Measurements from ENCODE around the gene FAM76A. TPM values are rescaled to one million over a fixed set of nuclear protein-coding genes. Genes with fewer than 3 reads are reported as not detected.
"Not testable (repeated sequence)": the region's sequence is repeated elsewhere in the genome, so short reads cannot be mapped to it uniquely, and the experiment has no call there.

The FAM76A gene
- total RNA-seq, 1 experiment from 2014 or later, result 9.6 TPM

DNA sequence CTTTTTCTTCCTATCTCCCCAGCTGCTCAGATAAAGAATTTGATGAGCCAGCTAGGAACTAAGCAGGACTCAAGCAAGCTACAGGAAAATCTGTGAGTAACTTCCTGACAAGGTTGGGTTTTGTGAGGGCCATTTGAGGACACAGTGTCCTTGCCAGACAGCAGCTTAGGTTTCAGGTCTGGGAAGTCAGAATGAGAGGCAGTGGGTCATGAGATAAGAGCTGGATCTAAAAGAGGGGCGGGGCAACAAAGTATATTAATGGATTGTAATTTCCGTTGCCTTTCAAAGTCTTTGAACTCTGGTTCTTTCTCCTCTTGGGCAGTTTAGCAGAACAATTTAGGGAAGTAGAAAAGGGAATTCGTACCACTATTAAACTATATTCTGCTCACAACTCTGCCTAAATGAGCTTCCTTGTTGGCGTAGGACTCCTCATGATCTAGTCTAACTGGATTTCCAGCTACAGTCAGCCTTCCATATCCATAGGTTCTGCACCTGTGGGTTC, 63.8 kb downstream of the FAM76A start:
- no TSS peak for BruUV-seq (replicated peaks)
- ATAC-seq (no peak), DNase-seq (ENCODE audit: low read depth, low spot score) (no peak)
- no peak overlapping the region for H3K4me2 ChIP-seq (ENCODE audit: low read length)
- no peak overlapping the region for H3K9ac ChIP-seq (ENCODE audit: low read length)
- peaks cover 8% of the 10 kb centered on the region; the same call in 1 of the 2 replicates for H3K79me2 ChIP-seq (ENCODE audit: insufficient read depth, low read length)
- ChIA-PET POLR2A (no interaction called here), CTCF (no interaction called here), RAD21 (ENCODE audit: low non-redundant PET in 1 of 2, low total read pairs in 2 of 2, uncharacterized antibody in 2 of 2, unreplicated experiment in 2 of 2) (no interaction called here)
- no peak overlapping the region for H2AFZ ChIP-seq (ENCODE audit: low read depth, low read length, poor library complexity, severe bottlenecking)
- peaks cover 2 to 13% of the 10 kb centered on the region in 2 experiments; a peak in 2 of 4 replicates for H3K4me1 ChIP-seq (ENCODE audit: control insufficient read depth in 1 of 2, insufficient read depth in 2 of 2, low read length in 2 of 2)
- no peak for TF ChIP-seq EGR1 (IDR thresholded peaks at IDR 0.05; ENCODE audit: low read depth)
- TF ChIP-seq EZH2phosphoT487 (IDR thresholded peaks at IDR 0.05; ENCODE audit: borderline replicate concordance), result no peak
- TF ChIP-seq, protein P1, sequence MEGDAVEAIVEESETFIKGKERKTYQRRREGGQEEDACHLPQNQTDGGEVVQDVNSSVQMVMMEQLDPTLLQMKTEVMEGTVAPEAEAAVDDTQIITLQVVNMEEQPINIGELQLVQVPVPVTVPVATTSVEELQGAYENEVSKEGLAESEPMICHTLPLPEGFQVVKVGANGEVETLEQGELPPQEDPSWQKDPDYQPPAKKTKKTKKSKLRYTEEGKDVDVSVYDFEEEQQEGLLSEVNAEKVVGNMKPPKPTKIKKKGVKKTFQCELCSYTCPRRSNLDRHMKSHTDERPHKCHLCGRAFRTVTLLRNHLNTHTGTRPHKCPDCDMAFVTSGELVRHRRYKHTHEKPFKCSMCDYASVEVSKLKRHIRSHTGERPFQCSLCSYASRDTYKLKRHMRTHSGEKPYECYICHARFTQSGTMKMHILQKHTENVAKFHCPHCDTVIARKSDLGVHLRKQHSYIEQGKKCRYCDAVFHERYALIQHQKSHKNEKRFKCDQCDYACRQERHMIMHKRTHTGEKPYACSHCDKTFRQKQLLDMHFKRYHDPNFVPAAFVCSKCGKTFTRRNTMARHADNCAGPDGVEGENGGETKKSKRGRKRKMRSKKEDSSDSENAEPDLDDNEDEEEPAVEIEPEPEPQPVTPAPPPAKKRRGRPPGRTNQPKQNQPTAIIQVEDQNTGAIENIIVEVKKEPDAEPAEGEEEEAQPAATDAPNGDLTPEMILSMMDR (IDR thresholded peaks at IDR 0.05 in 2 of 3, conservative IDR thresholded peaks at IDR 0.05 in 1 of 3; ENCODE audit: borderline replicate concordance in 1 of 3, insufficient read depth in 1 of 3, low read depth in 2 of 3, low read length in 2 of 3), result no peak
- intact Hi-C loops (cut with micrococcal nuclease), result no loop called here
- no peaks in the 10 kb centered on the region for H4K20me1 ChIP-seq (ENCODE audit: insufficient read depth)
- peaks cover 5 to 13% of the 10 kb centered on the region in 2 experiments; a peak in 2 of 4 replicates for H3K36me3 ChIP-seq (ENCODE audit: control insufficient read depth in 1 of 2, insufficient read depth in 2 of 2, low read length in 2 of 2)
- H3K27me3 ChIP-seq (ENCODE audit: insufficient read depth, low read length), result no peaks in the 10 kb centered on the region
- H3K9me3 ChIP-seq (ENCODE audit: control insufficient read depth in 1 of 2, insufficient read depth in 1 of 2, low read depth in 1 of 2, low read length in 2 of 2), result no peaks in the 10 kb centered on the region
- no peaks in the 10 kb centered on the region for H3K9me2 ChIP-seq (ENCODE audit: insufficient read depth)
- H3K4me3 ChIP-seq (replicated peaks in 1 of 2; ENCODE audit: low read depth in 1 of 2, low read length in 2 of 2), result no peak overlapping the region
- no peak overlapping the region for H3K27ac ChIP-seq (ENCODE audit: low read depth, low read length)

DNA sequence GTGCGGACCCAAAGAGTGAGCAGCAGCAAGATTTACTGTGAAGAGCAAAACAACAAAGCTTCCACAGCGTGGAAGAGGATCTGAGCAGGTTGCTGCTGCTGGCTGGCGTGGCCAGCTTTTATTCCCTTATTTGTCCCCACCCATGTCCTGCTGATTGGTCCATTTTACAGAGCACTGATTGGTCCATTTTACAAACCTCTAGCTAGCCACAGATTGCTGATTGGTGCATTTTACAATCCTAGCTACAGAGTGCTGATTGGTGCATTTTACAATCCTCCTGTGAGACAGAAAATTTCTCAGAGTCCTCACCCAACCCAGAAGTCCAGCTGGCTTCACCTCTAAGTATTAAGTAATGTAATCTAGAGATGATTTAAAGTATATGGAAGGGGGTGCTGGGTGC, 64.5 kb downstream of the FAM76A start:
- intact Hi-C loops (cut with micrococcal nuclease); RAD21 ChIA-PET (ENCODE audit: low non-redundant PET in 1 of 2, low total read pairs in 2 of 2, uncharacterized antibody in 2 of 2, unreplicated experiment in 2 of 2); BruUV-seq (replicated peaks); H2AFZ ChIP-seq (ENCODE audit: low read depth, low read length, poor library complexity, severe bottlenecking); H3K27me3 ChIP-seq (ENCODE audit: insufficient read depth, low read length); H3K9ac ChIP-seq (ENCODE audit: low read length); H3K79me2 ChIP-seq (ENCODE audit: insufficient read depth, low read length); CTCF ChIA-PET; DNase-seq (ENCODE audit: low read depth, low spot score); H3K9me2 ChIP-seq (ENCODE audit: insufficient read depth); POLR2A ChIA-PET; ATAC-seq; H3K4me3 ChIP-seq (replicated peaks in 1 of 2; ENCODE audit: low read depth in 1 of 2, low read length in 2 of 2); H3K27ac ChIP-seq (ENCODE audit: low read depth, low read length); H3K4me2 ChIP-seq (ENCODE audit: low read length); H4K20me1 ChIP-seq (ENCODE audit: insufficient read depth); H3K4me1 ChIP-seq (ENCODE audit: control insufficient read depth in 1 of 2, insufficient read depth in 2 of 2, low read length in 2 of 2); H3K9me3 ChIP-seq (ENCODE audit: control insufficient read depth in 1 of 2, insufficient read depth in 1 of 2, low read depth in 1 of 2, low read length in 2 of 2): not testable (repeated sequence)
- H3K36me3 ChIP-seq (ENCODE audit: control insufficient read depth in 1 of 2, insufficient read depth in 2 of 2, low read length in 2 of 2), result peaks cover 8 to 13% of the 10 kb centered on the region in 2 experiments; a peak in 3 of 4 replicates
